ENCODE results near the gene NEK2.

DNA sequence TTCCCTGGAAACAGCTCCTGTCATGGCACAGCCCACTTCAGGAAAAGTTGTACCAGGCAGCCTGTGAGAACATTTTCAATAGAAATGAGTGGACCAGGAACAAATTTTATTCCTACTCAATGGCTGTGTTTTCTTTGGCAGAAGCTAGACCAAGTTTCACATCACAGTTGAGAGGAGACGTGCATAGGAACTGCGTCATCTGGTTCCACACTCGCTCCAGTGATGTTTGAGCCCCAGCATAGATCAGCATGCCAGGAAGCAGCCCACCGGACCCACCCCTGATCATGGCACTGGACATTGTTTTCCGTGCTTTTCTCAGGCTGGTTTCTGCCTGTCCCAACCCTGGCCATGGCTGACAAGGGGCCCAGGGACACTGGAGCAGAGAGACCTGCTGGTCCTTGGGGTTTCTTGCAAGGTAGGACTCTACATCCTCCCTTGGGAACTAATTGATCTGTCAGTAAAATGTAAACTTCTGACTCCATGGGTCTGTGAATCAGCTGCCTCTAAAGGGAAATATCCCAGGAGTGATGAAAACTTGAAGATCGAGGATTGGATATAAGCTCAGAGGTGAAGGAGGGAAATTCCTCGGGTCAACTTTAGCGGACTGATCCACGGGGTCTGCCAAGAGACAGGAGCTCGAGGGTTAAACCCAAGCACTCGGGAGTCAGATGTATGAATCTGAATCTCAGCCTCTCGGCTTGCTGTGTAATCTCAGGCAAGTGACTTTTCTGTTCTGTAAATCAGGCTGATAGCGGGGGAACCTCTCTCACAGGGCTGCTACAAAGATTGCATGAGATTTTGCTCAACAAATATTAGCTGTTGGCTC lies 35.7 kb downstream of the NEK2 start:
- TF ChIP-seq, protein P1, sequence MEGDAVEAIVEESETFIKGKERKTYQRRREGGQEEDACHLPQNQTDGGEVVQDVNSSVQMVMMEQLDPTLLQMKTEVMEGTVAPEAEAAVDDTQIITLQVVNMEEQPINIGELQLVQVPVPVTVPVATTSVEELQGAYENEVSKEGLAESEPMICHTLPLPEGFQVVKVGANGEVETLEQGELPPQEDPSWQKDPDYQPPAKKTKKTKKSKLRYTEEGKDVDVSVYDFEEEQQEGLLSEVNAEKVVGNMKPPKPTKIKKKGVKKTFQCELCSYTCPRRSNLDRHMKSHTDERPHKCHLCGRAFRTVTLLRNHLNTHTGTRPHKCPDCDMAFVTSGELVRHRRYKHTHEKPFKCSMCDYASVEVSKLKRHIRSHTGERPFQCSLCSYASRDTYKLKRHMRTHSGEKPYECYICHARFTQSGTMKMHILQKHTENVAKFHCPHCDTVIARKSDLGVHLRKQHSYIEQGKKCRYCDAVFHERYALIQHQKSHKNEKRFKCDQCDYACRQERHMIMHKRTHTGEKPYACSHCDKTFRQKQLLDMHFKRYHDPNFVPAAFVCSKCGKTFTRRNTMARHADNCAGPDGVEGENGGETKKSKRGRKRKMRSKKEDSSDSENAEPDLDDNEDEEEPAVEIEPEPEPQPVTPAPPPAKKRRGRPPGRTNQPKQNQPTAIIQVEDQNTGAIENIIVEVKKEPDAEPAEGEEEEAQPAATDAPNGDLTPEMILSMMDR (IDR thresholded peaks at IDR 0.05; ENCODE audit: low read depth, low read length): no peak
- no peak for TF ChIP-seq POLR2A (IDR thresholded peaks at IDR 0.05; ENCODE audit: extremely low read depth, insufficient read length)
- TF ChIP-seq, protein P2, sequence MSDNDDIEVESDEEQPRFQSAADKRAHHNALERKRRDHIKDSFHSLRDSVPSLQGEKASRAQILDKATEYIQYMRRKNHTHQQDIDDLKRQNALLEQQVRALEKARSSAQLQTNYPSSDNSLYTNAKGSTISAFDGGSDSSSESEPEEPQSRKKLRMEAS (IDR thresholded peaks at IDR 0.05; ENCODE audit: low read depth, low read length): no peak
